Measurements from ENCODE around the gene EMC9. TPM values are rescaled to one million over a fixed set of nuclear protein-coding genes. Genes with fewer than 3 reads are reported as not detected.
"Not testable (repeated sequence)": the region's sequence is repeated elsewhere in the genome, so short reads cannot be mapped to it uniquely, and the experiment has no call there.

EMC9 gene
- total RNA-seq, 1 donor from 2014 or later = 12.0 TPM

DNA sequence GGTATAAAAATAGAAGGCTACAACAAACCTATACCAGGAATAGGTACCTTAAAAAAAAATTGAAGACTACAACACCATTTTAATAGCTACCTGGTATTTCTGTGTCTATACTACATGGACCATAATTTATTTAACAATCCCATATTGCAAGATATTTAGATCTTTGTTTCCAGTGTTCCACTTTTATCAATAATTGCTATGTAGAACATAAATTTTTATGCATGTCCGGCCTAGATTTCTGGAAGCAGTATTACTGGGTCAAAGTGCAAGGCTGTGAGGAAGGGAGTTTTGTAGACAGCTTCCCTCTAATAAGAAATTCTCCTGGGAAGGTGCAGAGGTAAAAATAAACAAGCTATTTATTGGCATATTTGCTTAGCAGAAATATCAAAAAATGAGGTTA, 30.9 kb downstream of the EMC9 start:
- no peaks in the 10 kb centered on the region for H3K27me3 ChIP-seq (ENCODE audit: control insufficient read depth in 3 of 3, insufficient read depth in 3 of 3, low read length in 3 of 3)
- no peaks in the 10 kb centered on the region for H3K9me3 ChIP-seq (ENCODE audit: control insufficient read depth in 3 of 3, low read length in 3 of 3)
- H3K4me3 ChIP-seq (ENCODE audit: low read length in 3 of 3) = no peak overlapping the region
- no peak overlapping the region for H3K27ac ChIP-seq (ENCODE audit: low read depth, low read length)
- no peaks in the 10 kb centered on the region for H3K36me3 ChIP-seq (ENCODE audit: control insufficient read depth in 3 of 3, insufficient read depth in 3 of 3, low read length in 3 of 3)
- H3K9ac ChIP-seq (ENCODE audit: low read depth in 1 of 3, low read length in 3 of 3) = no peak overlapping the region
- peaks cover 8 to 18% (median 13%) of the 10 kb centered on the region in 3 donors for H3K4me1 ChIP-seq (ENCODE audit: control insufficient read depth in 3 of 3, insufficient read depth in 3 of 3, low read length in 3 of 3)

DNA sequence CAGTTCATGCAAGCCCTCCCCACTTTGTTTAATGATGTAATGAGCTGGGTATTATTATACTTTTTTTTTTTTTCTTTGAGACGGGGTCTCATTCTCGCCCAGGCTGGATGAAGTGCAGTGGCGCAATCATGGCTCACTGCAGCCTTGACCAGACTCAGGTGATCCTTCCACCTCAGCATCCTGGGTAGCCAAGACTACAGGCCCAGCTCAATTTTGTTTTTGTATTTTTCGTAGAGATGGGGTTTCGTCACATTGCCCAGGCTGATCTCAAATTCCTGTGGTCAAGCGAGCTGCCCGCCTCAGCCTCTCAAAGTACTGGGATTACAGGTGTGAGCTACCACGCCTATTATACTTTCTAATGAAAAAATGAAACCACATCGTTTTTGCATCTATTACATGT, 31.3 kb downstream of the EMC9 start:
- Histone ChIP-seq H3K27ac (ENCODE audit: low read depth, low read length) (no peak overlapping the region), H3K4me1 (ENCODE audit: control insufficient read depth in 3 of 3, insufficient read depth in 3 of 3, low read length in 3 of 3) (peaks cover 4 to 15% (median 9%) of the 10 kb centered on the region in 3 donors), H3K36me3 (ENCODE audit: control insufficient read depth in 3 of 3, insufficient read depth in 3 of 3, low read length in 3 of 3) (no peaks in the 10 kb centered on the region), H3K4me3 (ENCODE audit: low read length in 3 of 3) (no peak overlapping the region), H3K27me3 (ENCODE audit: control insufficient read depth in 3 of 3, insufficient read depth in 3 of 3, low read length in 3 of 3) (no peaks in the 10 kb centered on the region), H3K9ac (ENCODE audit: low read depth in 1 of 3, low read length in 3 of 3) (no peak overlapping the region), H3K9me3 (ENCODE audit: control insufficient read depth in 3 of 3, low read length in 3 of 3) (no peaks in the 10 kb centered on the region)

DNA sequence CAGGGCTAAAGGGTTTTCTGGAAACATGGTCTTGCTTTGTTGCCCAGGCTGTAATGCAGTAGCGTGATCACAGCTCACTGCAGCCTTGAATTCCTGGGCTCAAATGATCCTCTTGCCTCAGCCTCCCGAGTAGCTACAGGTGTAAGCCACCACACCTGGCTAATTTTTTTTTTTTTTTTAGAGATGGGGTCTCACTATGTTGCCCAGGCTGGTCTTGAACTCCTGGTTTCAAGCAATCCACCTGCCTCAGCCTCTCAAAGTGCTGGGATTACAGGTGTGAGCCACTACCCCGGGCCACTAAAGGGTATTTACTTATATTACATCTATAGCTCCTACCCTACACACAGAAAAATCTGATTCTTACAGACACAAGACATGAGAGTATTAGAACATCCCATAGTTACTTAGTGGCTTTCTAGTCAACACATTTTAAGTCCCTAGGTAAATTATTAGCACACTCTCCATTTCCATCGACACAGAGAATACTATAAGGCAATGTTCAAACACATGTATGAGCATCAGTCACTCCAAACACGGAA, 33.0 kb downstream of the EMC9 start:
- no peaks in the 10 kb centered on the region for H3K9me3 ChIP-seq (ENCODE audit: control insufficient read depth in 3 of 3, low read length in 3 of 3)
- peak overlapping the region in 2 of 3 donors; percentile 7 to 51 for H3K9ac ChIP-seq (ENCODE audit: low read depth in 1 of 3, low read length in 3 of 3)
- no peak overlapping the region for H3K27ac ChIP-seq (ENCODE audit: low read depth, low read length)
- no peaks in the 10 kb centered on the region for H3K27me3 ChIP-seq (ENCODE audit: control insufficient read depth in 3 of 3, insufficient read depth in 3 of 3, low read length in 3 of 3)
- H3K4me1 ChIP-seq (ENCODE audit: control insufficient read depth in 3 of 3, insufficient read depth in 3 of 3, low read length in 3 of 3) = peaks cover 0 to 9% (median 7%) of the 10 kb centered on the region in 3 donors
- peaks cover 0 to 3% (median 0%) of the 10 kb centered on the region in 3 donors for H3K36me3 ChIP-seq (ENCODE audit: control insufficient read depth in 3 of 3, insufficient read depth in 3 of 3, low read length in 3 of 3)
- no peak overlapping the region for H3K4me3 ChIP-seq (ENCODE audit: low read length in 3 of 3)

DNA sequence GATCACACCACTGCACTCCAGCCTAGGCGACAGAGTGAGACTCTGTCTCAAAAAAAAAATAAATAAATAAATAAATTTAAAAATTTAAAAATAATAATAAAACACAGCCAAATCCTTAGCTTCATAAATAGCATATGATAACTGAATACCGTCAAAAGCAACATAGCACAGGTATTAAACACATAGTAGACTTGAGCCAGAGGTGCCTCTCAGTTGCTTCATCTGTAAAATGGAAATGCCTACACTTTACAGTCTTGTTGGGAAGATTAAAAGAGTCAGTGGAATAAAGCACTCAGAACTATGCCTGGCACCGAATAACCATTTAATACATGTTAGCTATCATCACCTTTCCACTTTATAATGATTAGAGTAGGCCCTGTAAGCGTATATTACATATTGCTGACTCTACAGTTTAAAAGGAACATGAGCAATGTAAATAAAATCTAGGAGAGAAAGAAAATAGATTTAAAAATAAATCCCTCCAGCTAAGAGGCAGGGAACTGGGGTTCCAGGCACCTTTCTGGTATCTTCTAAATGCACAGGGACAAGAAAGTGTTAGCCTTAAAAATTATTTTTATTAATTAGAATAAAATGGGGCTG, 34.6 kb downstream of the EMC9 start:
- Histone ChIP-seq H3K27ac (ENCODE audit: low read depth, low read length) (no peak overlapping the region), H3K27me3 (ENCODE audit: control insufficient read depth in 3 of 3, insufficient read depth in 3 of 3, low read length in 3 of 3) (no peaks in the 10 kb centered on the region), H3K36me3 (ENCODE audit: control insufficient read depth in 3 of 3, insufficient read depth in 3 of 3, low read length in 3 of 3) (peaks cover 0 to 3% (median 3%) of the 10 kb centered on the region in 3 donors), H3K4me1 (ENCODE audit: control insufficient read depth in 3 of 3, insufficient read depth in 3 of 3, low read length in 3 of 3) (peaks cover 0 to 7% (median 7%) of the 10 kb centered on the region in 3 donors), H3K4me3 (ENCODE audit: low read length in 3 of 3) (no peak overlapping the region), H3K9ac (ENCODE audit: low read depth in 1 of 3, low read length in 3 of 3) (no peak overlapping the region), H3K9me3 (ENCODE audit: control insufficient read depth in 3 of 3, low read length in 3 of 3) (no peaks in the 10 kb centered on the region)

DNA sequence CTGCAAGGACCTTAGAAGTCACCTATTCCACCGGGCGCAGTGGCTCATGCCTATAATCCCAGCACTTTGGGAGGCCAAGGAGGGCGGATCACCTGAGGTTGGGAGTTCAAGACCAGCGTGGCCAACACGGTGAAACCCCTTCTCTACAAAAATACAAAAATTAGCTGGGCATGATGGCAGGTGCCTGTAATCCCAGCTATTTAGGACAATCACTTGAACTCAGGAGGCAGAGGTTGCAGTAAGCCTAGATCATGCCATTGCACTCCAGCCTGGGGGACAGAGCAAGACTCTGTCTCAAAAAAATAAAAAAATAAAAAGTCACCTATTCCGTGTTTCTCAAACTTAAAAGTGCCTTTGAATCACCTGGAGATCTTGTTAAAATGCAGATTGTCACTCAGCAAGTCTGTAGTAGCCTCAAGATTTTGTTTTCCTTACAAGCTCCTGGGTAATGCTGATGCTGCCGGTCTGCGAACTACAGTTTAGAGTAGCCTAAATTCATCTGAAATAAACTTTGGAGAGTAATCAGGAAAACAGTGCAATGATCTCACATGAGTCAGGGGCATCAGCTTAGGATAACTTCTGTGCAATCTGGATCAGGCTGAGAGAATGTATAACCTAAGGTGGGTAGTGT, 35.7 kb downstream of the EMC9 start:
- H3K36me3 ChIP-seq (ENCODE audit: control insufficient read depth in 3 of 3, insufficient read depth in 3 of 3, low read length in 3 of 3); H3K27ac ChIP-seq (ENCODE audit: low read depth, low read length); H3K9ac ChIP-seq (ENCODE audit: low read depth in 1 of 3, low read length in 3 of 3); H3K4me1 ChIP-seq (ENCODE audit: control insufficient read depth in 3 of 3, insufficient read depth in 3 of 3, low read length in 3 of 3); H3K4me3 ChIP-seq (ENCODE audit: low read length in 3 of 3); H3K27me3 ChIP-seq (ENCODE audit: control insufficient read depth in 3 of 3, insufficient read depth in 3 of 3, low read length in 3 of 3); H3K9me3 ChIP-seq (ENCODE audit: control insufficient read depth in 3 of 3, low read length in 3 of 3): not testable (repeated sequence)

DNA sequence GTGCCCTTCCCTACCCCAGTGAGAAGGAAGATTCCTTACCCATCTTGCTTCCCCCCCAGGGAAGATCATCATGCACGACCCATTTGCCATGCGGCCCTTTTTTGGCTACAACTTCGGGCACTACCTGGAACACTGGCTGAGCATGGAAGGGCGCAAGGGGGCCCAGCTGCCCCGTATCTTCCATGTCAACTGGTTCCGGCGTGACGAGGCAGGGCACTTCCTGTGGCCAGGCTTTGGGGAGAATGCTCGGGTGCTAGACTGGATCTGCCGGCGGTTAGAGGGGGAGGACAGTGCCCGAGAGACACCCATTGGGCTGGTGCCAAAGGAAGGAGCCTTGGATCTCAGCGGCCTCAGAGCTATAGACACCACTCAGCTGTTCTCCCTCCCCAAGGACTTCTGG, 37.9 kb downstream of the EMC9 start:
- no peaks in the 10 kb centered on the region for H3K9me3 ChIP-seq (ENCODE audit: control insufficient read depth in 3 of 3, low read length in 3 of 3)
- no peak overlapping the region for H3K9ac ChIP-seq (ENCODE audit: low read depth in 1 of 3, low read length in 3 of 3)
- H3K4me3 ChIP-seq (ENCODE audit: low read length in 3 of 3) = no peak overlapping the region
- H3K27ac ChIP-seq (ENCODE audit: low read depth, low read length) = no peak overlapping the region
- peaks cover 0 to 3% (median 3%) of the 10 kb centered on the region in 3 donors for H3K36me3 ChIP-seq (ENCODE audit: control insufficient read depth in 3 of 3, insufficient read depth in 3 of 3, low read length in 3 of 3)
- H3K27me3 ChIP-seq (ENCODE audit: control insufficient read depth in 3 of 3, insufficient read depth in 3 of 3, low read length in 3 of 3) = no peaks in the 10 kb centered on the region
- H3K4me1 ChIP-seq (ENCODE audit: control insufficient read depth in 3 of 3, insufficient read depth in 3 of 3, low read length in 3 of 3) = peaks cover 0 to 5% (median 2%) of the 10 kb centered on the region in 3 donors

- Histone ChIP-seq H3K9me3 (ENCODE audit: control insufficient read depth in 3 of 3, low read length in 3 of 3) (no peaks in the 10 kb centered on the region), H3K27ac (ENCODE audit: low read depth, low read length) (no peak overlapping the region), H3K4me1 (ENCODE audit: control insufficient read depth in 3 of 3, insufficient read depth in 3 of 3, low read length in 3 of 3) (peaks cover 0 to 5% (median 2%) of the 10 kb centered on the region in 3 donors), H3K9ac (ENCODE audit: low read depth in 1 of 3, low read length in 3 of 3) (no peak overlapping the region), H3K4me3 (ENCODE audit: low read length in 3 of 3) (no peak overlapping the region), H3K36me3 (ENCODE audit: control insufficient read depth in 3 of 3, insufficient read depth in 3 of 3, low read length in 3 of 3) (peaks cover 0 to 3% (median 3%) of the 10 kb centered on the region in 3 donors), H3K27me3 (ENCODE audit: control insufficient read depth in 3 of 3, insufficient read depth in 3 of 3, low read length in 3 of 3) (no peaks in the 10 kb centered on the region)
Observed at GRCh38 chr14:24102357-24103048, 38.9 kb downstream of the EMC9 start.

DNA sequence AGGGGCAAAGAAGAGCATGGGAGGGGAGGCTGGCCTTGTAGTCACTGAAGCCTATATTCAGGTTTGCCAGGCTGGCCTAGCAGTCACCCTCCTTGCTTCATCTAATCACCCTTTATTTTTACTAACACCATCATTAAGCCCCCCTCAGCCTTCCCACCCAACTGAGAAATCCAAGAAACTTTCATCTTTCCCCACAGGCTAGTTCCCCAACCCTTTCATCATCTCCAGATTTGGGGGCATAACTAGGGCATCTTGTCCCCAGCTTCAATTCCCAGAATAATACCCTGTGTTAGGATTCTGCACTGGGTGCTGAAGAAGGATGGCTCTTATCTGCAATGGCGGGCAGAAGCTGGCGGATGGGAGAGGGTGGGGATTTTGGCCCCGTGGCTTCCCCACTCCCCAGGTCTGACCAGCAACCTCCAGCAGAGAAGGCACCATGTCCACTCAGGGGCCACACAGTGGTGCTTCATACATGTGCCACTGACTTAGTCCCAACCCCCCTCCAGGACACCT, 40.4 kb downstream of the EMC9 start:
- Histone ChIP-seq H3K36me3 (ENCODE audit: control insufficient read depth in 3 of 3, insufficient read depth in 3 of 3, low read length in 3 of 3) (peaks cover 0 to 3% (median 3%) of the 10 kb centered on the region in 3 donors), H3K9me3 (ENCODE audit: control insufficient read depth in 3 of 3, low read length in 3 of 3) (no peaks in the 10 kb centered on the region), H3K4me3 (ENCODE audit: low read length in 3 of 3) (no peak overlapping the region), H3K27me3 (ENCODE audit: control insufficient read depth in 3 of 3, insufficient read depth in 3 of 3, low read length in 3 of 3) (no peaks in the 10 kb centered on the region), H3K27ac (ENCODE audit: low read depth, low read length) (no peak overlapping the region), H3K9ac (ENCODE audit: low read depth in 1 of 3, low read length in 3 of 3) (no peak overlapping the region), H3K4me1 (ENCODE audit: control insufficient read depth in 3 of 3, insufficient read depth in 3 of 3, low read length in 3 of 3) (peaks cover 0 to 5% (median 2%) of the 10 kb centered on the region in 3 donors)

GRCh38 chr14:24100197-24100981, 41.0 kb downstream of the EMC9 start:
- Histone ChIP-seq H3K4me3 (ENCODE audit: low read length in 3 of 3) (no peak overlapping the region), H3K36me3 (ENCODE audit: control insufficient read depth in 3 of 3, insufficient read depth in 3 of 3, low read length in 3 of 3) (peaks cover 0 to 3% (median 3%) of the 10 kb centered on the region in 3 donors), H3K27me3 (ENCODE audit: control insufficient read depth in 3 of 3, insufficient read depth in 3 of 3, low read length in 3 of 3) (no peaks in the 10 kb centered on the region), H3K27ac (ENCODE audit: low read depth, low read length) (no peak overlapping the region), H3K9me3 (ENCODE audit: control insufficient read depth in 3 of 3, low read length in 3 of 3) (no peaks in the 10 kb centered on the region), H3K4me1 (ENCODE audit: control insufficient read depth in 3 of 3, insufficient read depth in 3 of 3, low read length in 3 of 3) (peaks cover 0 to 9% (median 6%) of the 10 kb centered on the region in 3 donors), H3K9ac (ENCODE audit: low read depth in 1 of 3, low read length in 3 of 3) (no peak overlapping the region)

All from skeletal muscle tissue (tissue), 4 donors.